Neural cell (in vitro differentiated cells): Measurements from ENCODE around the gene MBD6.

ENCODE experiments used
- CTCF ChIP-seq: fragments of 450-650 bp; IDR thresholded peaks from 2 replicates; pipeline ENCODE4 v1.5.1; 2014; ENCODE audit warnings: antibody characterized with exemption, mild to moderate bottlenecking, moderate library complexity; ENCODE audit not compliant: poor library complexity, severe bottlenecking
- POLR2AphosphoS5 ChIP-seq: IDR thresholded peaks from 2 replicates; pipeline ENCODE4 v1.6.1; 2012
- TAF1 ChIP-seq: IDR thresholded peaks from 2 replicates; pipeline ENCODE4 v1.6.1; 2012; ENCODE audit warnings: low read depth
- TF ChIP-seq, protein P1 (sequence below): IDR thresholded peaks from 2 replicates; pipeline ENCODE4 v1.6.1; 2012; ENCODE audit warnings: borderline replicate concordance

DNA sequence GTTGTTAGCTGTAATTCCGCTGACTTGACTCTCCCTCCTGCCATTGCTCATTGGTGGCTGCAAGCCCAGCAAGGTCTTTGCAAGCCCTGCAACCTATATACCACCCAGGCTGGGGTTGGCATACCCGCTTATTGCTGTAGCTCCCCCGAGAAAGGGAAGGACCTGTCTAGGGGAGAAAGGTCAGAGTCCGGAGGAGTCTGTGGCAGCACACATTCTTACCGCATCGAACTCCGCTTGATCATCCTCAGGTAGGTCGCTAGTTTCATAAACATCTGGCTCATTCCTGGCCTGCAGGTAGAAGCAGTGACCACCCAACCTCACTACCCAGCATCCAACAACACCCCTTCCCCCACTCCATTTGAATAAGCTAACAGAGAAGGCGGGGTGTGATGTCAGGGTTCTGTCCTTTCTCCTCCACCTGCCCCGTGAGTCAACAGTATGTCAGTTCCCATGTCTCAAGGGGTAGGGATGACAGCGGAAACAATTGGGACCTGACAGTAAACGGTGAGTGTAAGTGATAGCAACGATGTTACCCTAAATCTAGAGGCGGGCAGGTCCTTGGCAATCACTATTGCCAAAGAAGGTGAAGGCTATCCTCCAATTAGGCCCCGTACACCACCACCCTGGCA, 23.3 kb downstream of the MBD6 start:
- peak; percentile 7 for TF ChIP-seq POLR2AphosphoS5
- no peak for TF ChIP-seq CTCF
- TF ChIP-seq, protein P1, sequence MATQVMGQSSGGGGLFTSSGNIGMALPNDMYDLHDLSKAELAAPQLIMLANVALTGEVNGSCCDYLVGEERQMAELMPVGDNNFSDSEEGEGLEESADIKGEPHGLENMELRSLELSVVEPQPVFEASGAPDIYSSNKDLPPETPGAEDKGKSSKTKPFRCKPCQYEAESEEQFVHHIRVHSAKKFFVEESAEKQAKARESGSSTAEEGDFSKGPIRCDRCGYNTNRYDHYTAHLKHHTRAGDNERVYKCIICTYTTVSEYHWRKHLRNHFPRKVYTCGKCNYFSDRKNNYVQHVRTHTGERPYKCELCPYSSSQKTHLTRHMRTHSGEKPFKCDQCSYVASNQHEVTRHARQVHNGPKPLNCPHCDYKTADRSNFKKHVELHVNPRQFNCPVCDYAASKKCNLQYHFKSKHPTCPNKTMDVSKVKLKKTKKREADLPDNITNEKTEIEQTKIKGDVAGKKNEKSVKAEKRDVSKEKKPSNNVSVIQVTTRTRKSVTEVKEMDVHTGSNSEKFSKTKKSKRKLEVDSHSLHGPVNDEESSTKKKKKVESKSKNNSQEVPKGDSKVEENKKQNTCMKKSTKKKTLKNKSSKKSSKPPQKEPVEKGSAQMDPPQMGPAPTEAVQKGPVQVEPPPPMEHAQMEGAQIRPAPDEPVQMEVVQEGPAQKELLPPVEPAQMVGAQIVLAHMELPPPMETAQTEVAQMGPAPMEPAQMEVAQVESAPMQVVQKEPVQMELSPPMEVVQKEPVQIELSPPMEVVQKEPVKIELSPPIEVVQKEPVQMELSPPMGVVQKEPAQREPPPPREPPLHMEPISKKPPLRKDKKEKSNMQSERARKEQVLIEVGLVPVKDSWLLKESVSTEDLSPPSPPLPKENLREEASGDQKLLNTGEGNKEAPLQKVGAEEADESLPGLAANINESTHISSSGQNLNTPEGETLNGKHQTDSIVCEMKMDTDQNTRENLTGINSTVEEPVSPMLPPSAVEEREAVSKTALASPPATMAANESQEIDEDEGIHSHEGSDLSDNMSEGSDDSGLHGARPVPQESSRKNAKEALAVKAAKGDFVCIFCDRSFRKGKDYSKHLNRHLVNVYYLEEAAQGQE, result no peak
- TF ChIP-seq TAF1, result peak; percentile 13
